ENCODE measurements around the gene LTB.

DNA sequence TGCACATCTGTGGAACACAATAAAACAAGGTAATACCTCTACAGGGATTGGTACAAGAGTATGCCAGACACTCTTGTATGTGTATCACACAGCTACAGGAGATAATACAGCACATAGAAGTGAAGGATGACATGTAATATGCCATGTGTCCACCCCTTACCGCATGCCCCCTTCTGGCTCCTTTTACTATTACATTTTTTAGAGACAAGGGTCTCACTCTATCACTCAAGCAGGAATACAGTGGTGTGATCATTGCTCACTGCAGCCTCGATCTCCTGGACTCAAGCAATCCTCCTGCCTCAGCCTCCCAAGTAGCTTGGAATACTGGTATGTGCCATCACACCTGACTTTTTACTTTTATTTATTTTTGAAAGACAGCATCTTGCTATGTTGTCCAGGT is 14.8 kb upstream of the LTB start:
- TF ChIP-seq POLR2A (IDR thresholded peaks at IDR 0.05; ENCODE audit: low read depth, low read length), result no peak
- no peak for TF ChIP-seq EZH2 (IDR thresholded peaks at IDR 0.05; ENCODE audit: borderline replicate concordance, low read depth, low read length, severe bottlenecking)
- TF ChIP-seq, protein P1, sequence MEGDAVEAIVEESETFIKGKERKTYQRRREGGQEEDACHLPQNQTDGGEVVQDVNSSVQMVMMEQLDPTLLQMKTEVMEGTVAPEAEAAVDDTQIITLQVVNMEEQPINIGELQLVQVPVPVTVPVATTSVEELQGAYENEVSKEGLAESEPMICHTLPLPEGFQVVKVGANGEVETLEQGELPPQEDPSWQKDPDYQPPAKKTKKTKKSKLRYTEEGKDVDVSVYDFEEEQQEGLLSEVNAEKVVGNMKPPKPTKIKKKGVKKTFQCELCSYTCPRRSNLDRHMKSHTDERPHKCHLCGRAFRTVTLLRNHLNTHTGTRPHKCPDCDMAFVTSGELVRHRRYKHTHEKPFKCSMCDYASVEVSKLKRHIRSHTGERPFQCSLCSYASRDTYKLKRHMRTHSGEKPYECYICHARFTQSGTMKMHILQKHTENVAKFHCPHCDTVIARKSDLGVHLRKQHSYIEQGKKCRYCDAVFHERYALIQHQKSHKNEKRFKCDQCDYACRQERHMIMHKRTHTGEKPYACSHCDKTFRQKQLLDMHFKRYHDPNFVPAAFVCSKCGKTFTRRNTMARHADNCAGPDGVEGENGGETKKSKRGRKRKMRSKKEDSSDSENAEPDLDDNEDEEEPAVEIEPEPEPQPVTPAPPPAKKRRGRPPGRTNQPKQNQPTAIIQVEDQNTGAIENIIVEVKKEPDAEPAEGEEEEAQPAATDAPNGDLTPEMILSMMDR (IDR thresholded peaks at IDR 0.05; ENCODE audit: extremely low read depth in 1 of 2, insufficient read depth in 1 of 2, low read depth in 1 of 2, low read length in 2 of 2), result peak; percentile 43 to 47
- no peak for TF ChIP-seq JUN (IDR thresholded peaks at IDR 0.05; ENCODE audit: borderline replicate concordance, insufficient read depth, insufficient read length, low read depth)
- TF ChIP-seq, protein P2, sequence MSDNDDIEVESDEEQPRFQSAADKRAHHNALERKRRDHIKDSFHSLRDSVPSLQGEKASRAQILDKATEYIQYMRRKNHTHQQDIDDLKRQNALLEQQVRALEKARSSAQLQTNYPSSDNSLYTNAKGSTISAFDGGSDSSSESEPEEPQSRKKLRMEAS (IDR thresholded peaks at IDR 0.05; ENCODE audit: insufficient read depth, insufficient read length), result peak; percentile 22
- peak; percentile 61 for TF ChIP-seq MYC (IDR thresholded peaks at IDR 0.05; ENCODE audit: low read depth, low read length)
- no peak for TF ChIP-seq POLR2AphosphoS5 (IDR thresholded peaks at IDR 0.05; ENCODE audit: insufficient read depth, low read depth, low read length)
- no peak for TF ChIP-seq FOS (IDR thresholded peaks at IDR 0.05; ENCODE audit: borderline replicate concordance, insufficient read depth, low read length)
- no peak for TF ChIP-seq GATA2 (IDR thresholded peaks at IDR 0.05; ENCODE audit: insufficient read depth, insufficient read length, low read depth, low read length)
